Prostate gland (tissue), 2 donors: ENCODE results near the gene RPS25.

Experiments used
- CTCF ChIP-seq, 4 experiments: fragments of 200-600 bp in 2 of 4; fragments of 450-650 bp in 2 of 4; sonication (generic) in 2 of 4; IDR thresholded peaks; 1 replicate in 3 of 4; 2 replicates in 1 of 4; pipeline ENCODE4 v1.5.1; 2016 to 2019; ENCODE audit warnings: antibody characterized with exemption in 4 of 4, mild to moderate bottlenecking in 2 of 4, moderate library complexity in 2 of 4
- POLR2A ChIP-seq: fragments of 450-650 bp; IDR thresholded peaks from one replicate; pipeline ENCODE4 v1.6.1; 2016; ENCODE audit warnings: antibody characterized with exemption, mild to moderate bottlenecking

- TF ChIP-seq CTCF (IDR thresholded peaks at IDR 0.05) (no peak), POLR2A (no peak)
Measured at GRCh38 chr11:119061256-119061655, 43.1 kb upstream of the RPS25 start.
